ENCODE results near the gene COL12A1.
A peak's percentile ranks its signal among the peaks of the same experiment; 100 is the strongest.

COL12A1 gene

DNA sequence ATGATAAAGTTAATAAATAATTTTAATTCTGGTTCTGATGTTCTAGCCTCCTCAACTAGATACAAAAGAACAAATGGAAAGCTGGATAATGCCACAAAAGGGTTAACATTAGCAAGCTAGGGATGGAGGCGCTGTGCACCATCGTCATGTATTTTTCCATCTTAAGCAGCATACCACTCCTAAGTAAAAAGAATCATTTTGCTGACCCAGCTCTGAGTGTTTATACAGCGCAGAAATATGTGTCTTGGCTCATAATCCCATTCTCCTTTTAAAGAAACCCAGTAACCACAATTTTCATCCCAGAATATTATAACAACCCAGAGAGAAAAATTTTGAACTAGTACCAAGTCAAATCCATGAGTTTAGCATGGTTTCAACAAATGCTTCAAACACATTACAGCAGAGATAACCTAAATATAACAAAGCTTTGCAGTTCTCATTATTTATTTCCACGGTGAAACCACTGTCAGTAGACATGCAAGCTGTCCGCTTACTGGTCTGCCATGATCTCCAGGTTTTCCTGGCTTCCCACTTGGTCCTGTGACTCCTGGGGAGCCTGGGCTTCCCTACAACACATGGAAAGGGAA, 111.1 kb downstream of the COL12A1 start:
- DNase-seq = no peak

DNA sequence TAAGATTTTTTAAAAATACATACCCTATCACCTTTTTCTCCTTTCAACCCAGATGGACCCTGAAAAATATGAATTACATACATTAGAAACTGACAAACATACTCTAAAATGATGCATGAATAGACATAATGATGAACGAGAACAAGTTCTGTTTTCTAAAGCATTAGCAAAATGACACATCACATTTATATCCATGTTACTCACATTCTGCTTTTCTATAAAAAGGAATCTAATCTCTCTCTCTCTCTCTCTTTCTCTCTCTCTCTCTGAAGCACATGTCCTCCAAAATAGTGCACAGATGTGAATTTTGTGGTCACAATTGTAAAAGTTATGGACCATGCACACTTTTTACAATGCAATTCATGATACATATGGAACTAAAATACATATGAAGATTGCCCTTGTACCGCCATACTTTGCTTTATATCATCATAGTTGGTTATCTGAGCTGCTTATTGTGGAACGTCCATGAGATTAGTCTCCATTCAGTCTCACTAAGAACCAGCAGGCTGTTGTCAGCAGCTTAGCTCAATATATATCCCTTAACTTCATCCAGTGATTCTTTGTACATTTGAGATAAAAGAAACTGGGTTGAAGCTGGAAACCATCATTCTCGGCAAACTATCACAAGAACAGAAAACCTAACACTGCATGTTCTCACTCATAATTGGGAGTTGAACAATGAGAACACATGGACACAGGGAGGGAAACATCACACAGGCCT, 114.2 kb downstream of the COL12A1 start:
- no peak for DNase-seq

DNA sequence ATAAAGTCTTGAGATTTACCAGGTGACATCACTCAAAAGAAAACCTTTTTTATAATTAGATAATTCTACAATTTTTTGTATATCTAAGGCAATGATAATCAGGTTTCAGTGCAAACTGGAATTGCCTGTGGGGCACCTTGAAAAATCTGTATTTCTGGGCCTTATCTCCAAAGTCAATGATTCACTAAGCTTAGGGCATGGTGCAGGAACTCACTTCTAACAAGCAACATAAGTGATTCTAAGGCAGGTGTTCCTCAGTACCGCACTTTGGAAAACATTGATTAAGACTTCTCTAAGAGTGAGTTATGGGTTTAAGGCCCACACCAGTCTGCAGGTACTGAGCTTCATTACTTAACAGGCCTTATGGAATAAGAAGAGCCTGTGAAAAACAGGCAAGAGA, 115.3 kb downstream of the COL12A1 start:
- DNase-seq = no peak

DNA sequence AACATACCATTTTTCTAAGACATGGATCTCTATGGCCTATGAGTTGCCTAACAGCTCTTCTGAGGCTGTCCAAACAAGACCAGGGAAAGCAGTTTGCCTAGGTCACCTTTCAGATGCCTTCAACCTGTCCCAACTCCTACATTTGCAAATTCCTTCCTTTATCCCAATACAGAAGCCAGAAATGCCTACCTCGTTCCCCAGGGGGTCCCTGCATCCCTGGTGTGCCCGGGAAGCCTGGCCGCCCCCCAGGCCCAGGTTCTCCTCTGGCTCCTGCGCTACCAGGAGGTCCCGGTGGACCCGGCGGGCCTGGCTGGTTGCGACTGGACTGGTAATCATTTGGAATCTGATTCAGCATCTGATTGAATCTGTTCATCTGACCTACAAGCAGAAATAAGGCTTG, 115.9 kb downstream of the COL12A1 start:
- DNase-seq = no peak

DNA sequence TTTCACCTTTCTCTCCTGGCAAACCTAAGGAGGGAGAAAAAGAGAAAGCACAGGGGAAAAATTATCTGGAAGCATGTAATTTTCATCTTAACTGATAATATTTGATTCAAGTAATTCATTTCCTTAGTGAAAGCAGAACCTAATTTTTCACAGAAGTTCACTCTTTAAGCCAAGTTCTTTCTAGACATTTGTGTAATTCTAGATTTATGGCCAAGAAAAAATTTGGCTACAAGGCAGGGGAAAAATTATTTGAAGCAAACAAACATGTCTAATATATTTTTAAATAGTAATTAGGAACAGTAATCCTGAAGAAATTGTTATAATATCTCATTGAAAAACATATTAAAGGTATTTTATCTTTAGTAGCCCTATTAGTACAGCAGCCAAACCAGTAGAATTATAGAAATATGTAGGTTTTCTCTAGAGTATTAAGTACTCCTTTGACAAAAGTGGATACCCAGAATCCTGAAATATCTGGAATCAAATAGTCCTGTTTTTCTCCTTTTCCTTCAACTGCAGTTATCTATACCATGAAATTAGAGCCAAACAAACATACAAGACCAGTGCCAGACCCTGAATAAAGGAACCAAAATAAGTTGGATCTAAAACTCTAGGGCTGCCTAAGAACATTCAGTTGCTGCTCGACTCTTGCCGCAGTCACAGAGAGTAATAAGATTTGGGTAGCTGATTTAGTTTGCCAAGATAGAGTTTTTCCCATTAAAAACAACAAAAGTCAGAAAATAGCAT, 116.5 kb downstream of the COL12A1 start:
- DNase-seq = no peak

DNA sequence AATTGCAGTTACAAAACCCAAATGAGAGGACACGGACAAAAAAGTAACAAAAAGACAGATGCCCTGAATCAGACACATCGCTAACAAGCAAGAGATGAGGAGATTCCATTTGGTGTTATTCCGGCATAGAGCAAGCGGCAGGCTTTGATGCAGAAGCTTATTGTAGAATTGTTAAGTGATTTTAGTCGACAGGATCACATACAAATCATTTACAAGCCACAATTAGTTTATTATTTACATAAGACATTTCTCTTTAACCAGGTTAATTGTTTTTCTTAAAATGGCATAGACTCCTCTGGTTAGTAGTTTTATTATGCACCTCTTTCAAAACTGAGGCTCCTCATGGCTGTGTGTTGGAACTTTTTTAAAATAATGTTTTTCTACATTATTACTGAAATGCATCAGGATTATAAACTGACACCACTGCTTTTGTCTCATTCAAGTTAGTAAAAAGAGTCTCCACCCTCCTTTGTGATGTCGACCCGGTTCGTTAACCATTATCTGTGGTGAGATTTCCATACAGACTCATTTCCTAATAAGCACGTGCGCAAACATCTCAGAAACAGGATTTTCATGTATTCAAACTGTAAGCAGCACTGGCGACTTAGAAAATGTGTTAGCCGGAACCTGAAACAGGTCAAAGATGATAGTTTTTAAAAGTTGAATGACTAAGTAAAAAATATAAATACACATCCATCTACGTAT, 119.8 kb downstream of the COL12A1 start:
- DNase-seq = no peak

DNA sequence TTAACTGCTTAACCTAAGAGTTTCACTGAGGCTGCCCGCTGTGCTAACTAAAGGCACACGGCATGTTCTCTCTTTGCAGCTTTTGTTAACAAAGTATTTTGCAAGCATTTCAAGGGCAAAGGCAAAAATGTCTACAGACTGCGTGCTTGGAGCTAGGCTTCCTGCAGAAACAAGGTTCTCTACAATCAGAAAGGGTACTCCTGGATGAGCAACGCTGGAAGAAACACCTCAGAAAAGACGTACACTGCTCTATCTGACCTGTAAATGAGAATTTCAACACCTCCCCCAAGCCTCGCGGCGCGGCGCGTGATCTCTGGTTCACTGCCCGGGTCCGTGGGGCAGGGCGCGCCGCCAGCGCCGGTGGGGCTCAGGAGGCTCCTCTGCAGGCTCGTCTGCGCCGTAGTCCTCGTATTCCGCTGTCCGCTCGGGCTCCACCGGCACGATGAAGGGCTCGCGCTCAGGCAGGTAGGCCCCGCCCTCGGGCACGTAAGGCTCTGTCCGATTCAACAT, 120.9 kb downstream of the COL12A1 start:
- DNase-seq = peak in 1 of 2 donors; percentile 2

DNA sequence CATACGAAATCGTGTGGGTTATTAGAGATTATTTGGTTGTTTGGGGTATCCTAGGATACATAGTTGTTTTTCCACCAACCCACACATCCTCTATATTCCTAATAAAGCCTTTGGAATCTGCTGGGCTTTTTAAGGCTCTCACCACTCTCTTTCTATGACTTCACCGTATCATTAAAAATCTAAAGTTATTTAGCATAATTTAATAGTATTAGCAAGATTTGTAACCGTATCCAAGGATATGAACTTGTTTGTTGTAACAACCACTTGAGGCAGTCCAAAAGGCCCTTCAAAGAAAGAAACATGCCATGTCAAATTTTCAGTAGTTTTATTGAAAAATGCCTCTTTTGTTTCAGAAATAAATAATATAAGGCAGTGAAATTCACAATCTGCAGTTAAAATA, 121.8 kb downstream of the COL12A1 start:
- DNase-seq = no peak

DNA sequence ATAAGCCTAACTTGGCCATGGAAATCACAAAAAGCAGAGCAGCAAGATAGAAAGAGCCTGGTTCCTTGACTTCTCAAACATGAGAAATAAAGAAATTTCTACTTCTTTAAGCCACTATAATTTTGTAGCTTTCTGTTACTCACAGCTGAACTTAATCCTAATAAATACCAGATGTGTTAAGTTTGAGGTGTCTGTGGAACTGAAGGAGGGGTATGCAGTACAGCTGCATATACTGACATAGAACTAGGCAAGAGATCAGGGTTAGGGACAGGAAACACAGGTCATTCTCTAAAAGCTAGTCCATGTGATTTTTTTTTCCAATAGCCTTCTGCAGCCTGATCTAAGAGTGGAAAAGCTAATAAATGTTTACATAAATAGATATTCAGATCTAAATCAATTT, 123.9 kb downstream of the COL12A1 start:
- no peak for DNase-seq

DNA sequence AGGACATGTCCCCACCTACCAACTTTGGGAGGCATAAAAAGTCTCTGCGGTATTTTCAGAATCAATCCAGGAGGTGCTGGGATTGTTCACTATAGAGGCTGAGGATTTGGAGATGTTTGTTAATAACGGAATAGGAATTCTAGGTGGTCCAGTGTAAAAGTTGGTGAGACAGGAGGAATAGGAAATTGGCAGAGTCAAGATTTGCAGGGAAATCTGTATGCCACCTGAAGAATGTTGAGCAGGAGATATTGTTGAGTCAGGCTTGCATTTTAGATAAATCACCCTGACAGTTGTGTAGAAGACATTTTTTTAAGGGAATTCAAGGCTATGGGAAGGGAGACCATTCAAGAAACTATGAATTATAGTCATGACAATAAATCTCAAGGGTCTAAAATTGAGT, 124.8 kb downstream of the COL12A1 start:
- DNase-seq = no peak

DNA sequence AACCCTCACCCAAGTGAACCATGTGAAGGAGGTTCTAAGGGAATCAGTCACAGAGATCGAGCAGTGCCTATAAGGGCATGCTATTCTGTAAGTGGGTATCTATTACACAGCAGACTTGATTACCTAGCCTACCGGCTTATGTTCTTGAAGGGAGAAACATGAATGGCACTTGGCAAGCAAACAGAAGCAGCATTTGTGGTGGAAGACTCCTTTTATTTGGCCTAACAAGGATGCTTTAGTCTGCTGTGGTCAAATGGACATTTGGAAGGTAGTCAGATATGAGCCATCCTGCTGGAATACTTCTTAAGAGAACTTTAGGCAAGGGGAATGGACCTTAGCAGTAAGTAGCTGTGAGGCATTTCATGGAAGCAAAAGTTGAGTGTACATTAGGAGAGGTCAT, 126.3 kb downstream of the COL12A1 start:
- DNase-seq = no peak

DNA sequence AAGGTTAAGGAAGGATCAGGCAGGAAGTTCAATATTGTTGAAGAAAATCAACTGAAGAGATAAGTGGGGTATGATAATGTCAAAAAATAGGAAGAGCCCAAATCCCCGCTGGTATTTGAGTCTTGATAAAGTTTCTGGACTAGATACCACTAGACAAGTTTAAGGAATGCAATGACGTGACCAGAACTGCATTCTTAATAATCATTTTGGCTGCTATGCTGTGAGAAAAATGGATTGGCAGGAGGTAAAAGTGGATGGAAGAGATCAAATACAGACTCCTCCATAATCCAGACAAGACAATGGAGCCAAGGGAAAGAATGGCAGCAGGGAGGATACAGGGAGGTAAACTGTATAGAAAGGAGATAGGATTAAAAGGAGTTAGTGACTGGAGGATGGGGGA, 128.2 kb downstream of the COL12A1 start:
- DNase-seq = no peak

DNA sequence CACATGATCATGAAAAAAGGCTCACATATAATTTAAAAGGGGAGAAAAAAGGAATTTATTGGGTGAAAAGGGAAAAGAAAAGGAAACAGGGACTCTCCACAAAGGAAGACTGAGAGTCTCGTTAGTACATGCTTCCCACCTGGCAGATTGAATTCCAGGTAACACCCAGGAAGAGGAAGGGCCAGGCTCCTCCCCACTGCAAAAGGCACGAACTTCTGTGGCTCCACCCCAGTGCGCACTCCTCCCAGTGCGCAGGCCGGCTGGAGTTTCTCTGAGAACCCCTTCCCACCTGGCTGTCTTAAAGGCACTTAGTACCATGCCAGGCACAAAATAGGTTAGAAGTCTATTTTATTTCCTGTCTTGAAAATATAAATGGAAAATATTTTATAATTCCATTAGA, 129.8 kb downstream of the COL12A1 start:
- no peak for DNase-seq

DNA sequence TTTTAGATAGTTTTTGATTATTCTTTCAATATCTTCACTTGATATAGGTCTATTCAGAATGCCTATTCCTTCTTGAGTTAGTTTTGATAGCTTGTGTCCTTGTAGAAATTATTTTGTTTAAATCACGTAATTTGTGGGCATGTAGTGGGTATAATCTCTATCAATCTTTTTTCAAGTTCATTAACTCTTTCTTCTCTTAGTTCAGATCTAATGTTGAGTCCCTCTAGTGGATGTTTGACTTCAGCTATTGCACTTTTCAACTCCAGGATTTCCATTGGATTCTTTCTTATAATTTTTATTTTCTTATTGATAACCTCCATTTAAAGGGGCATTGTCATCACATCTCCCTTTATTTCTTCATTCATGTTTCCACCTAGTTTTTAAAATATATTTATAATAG, 135.6 kb downstream of the COL12A1 start:
- no peak for DNase-seq

DNA sequence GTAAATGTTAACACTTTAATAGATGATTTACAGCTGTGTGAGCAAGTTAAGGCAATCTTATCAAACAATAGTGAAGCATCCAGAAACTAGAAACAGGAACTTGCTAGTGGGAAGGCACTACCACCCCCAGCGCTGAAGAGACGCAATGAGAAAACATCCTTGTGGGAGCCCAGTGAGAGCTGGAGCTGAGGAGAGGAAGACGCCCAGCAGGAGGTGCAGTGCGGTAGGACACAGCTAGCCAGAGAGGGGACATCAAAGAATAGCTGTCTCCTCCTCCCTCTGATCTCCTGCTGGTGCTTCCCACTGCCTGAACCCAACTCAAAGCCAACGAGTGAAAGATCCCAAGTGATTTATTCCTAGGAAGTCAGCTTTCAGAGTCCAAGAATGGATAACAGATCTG, 140.3 kb downstream of the COL12A1 start:
- no peak for DNase-seq

DNA sequence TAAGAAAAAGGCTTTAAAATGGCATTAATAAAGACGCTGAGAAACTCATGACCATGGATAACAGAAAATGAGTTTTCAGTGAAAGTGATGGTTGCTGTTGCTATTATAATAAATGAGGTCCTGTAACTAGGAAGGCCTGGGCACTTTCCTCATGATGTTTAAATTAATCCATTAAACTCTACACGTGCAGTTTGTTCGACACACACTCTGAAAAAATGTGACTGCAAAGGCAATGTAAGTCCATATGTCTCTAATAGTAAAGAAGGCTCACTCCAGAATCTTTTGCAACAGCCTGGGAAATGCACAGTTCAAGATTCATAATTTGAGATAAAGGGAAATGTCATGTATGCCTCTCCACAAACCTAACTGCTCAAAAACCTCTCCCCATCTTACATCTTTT, 153.4 kb downstream of the COL12A1 start:
- no peak for DNase-seq

DNA sequence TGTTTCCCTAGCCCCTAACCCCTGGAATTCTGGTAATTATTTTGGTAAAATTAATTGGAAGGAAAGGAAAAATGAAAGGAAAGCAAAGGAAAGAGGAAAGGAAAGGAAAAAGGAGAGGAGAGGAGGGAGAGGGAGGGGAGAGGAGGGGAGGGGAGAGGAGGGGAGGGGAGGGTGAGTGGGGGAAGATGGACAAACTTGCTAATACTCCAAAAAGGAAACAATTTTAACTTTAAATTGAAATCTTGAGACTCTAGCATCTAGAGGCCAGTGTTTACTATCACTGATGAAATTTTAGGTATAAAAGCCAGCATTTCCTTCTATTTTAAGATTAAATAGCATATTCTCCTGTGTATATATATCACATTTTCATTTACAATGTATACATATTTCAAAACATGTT, 156.5 kb downstream of the COL12A1 start:
- DNase-seq = no peak

DNA sequence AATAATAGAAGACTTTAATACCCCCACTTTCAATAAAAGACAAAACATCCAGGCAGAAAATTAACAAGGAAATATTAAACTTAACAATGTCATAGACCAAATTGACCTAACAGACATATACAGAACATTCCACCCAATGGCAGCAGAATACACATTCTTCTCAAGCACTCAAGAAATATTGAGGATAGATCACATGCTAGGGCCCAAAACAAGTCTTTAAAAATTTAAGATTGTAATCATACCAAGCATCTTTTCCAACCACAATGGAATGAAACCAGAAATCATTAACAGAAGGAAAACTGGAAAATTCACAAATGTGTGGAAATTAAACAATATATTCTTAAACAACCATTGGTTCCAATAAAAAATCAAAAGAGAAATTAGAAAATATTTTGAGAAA, 161.0 kb downstream of the COL12A1 start:
- DNase-seq = no peak

DNA sequence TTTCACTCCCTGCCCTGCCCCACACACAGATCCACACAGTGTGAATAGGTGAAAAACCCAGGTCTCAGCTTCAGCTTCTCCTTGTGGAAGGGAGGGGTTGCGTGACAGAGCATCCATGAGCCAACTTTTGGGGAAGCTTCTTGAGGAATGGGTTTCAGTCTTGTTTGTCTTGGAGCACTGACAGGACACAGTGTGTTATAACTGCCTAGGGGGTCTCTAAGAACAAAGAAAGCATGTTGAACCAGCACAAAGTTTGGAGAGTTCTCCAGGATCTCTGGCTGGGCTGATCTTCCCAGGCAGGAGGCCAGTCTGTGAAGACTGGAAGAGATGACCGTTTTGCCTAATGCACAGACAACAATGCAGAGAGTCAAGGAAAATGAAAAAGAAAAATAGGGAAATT, 164.5 kb downstream of the COL12A1 start:
- no peak for DNase-seq

Data from stimulated activated CD4-positive, alpha-beta T cell treated with anti-CD3 and anti-CD28 coated beads, Interleukin-2, amount 100 ng/mL, for 24 hours (primary cell).